Forelimb muscle (tissue), 1 donor: ENCODE data around the gene RAPGEF2. TPM values are rescaled to one million over a fixed set of nuclear protein-coding genes. Genes with fewer than 3 reads are reported as not detected.
"Not testable (repeated sequence)": the region's sequence is repeated elsewhere in the genome, so short reads cannot be mapped to it uniquely, and the experiment has no call there.

ENCODE experiments used
- DNase-seq: peaks from one replicate; pipeline ENCODE4 v3.0.0-alpha.2; 2013; ENCODE audit warnings: low read depth
- polyA plus RNA-seq: library from polyadenylated mRNA; unstranded; fragments of 120-200 nt; gene quantifications from one replicate; pipeline ENCODE4 v1.2.1, GENCODE V29; 2013; ENCODE audit not compliant: insufficient read length

RAPGEF2 gene
- polyA plus RNA-seq, 1 donor: 24.1 TPM

GRCh38 chr4:159368320-159368719, 265.4 kb downstream of the RAPGEF2 start:
- DNase-seq: no peak

GRCh38 chr4:159369256-159369655, 266.4 kb downstream of the RAPGEF2 start:
- no peak for DNase-seq

- DNase-seq: no peak
Measured at GRCh38 chr4:159370286-159370685, 267.4 kb downstream of the RAPGEF2 start.

GRCh38 chr4:159374749-159375530, 272.1 kb downstream of the RAPGEF2 start:
- no peak for DNase-seq

GRCh38 chr4:159376289-159376688, 273.4 kb downstream of the RAPGEF2 start:
- DNase-seq: no peak

GRCh38 chr4:159378056-159378616, 275.3 kb downstream of the RAPGEF2 start:
- no peak for DNase-seq

GRCh38 chr4:159379064-159379463, 276.2 kb downstream of the RAPGEF2 start:
- DNase-seq: not testable (repeated sequence)

- DNase-seq: no peak
Measured at GRCh38 chr4:159379836-159380235, 277.0 kb downstream of the RAPGEF2 start.

GRCh38 chr4:159382856-159383561, 280.1 kb downstream of the RAPGEF2 start:
- no peak for DNase-seq

- no peak for DNase-seq
Measured at GRCh38 chr4:159383562-159383931, 280.7 kb downstream of the RAPGEF2 start.

- DNase-seq: no peak
Measured at GRCh38 chr4:159384017-159384416, 281.1 kb downstream of the RAPGEF2 start.

GRCh38 chr4:159384632-159385031, 281.8 kb downstream of the RAPGEF2 start:
- DNase-seq: no peak

- no peak for DNase-seq
Measured at GRCh38 chr4:159386620-159387019, 283.7 kb downstream of the RAPGEF2 start.

GRCh38 chr4:159389756-159390155, 286.9 kb downstream of the RAPGEF2 start:
- DNase-seq: no peak

- DNase-seq: no peak
Measured at GRCh38 chr4:159390648-159391047, 287.8 kb downstream of the RAPGEF2 start.

GRCh38 chr4:159395693-159396092, 292.8 kb downstream of the RAPGEF2 start:
- DNase-seq: no peak

- no peak for DNase-seq
Measured at GRCh38 chr4:159396151-159396550, 293.3 kb downstream of the RAPGEF2 start.

GRCh38 chr4:159398236-159398638, 295.4 kb downstream of the RAPGEF2 start:
- DNase-seq: no peak

- DNase-seq: peak; percentile 66
Measured at GRCh38 chr4:159400558-159401225, 297.8 kb downstream of the RAPGEF2 start.

- peak; percentile 20 for DNase-seq
Measured at GRCh38 chr4:159401226-159401712, 298.4 kb downstream of the RAPGEF2 start.

- no peak for DNase-seq
Measured at GRCh38 chr4:159401791-159402380, 299.0 kb downstream of the RAPGEF2 start.
